Lower lobe of right lung (tissue), 2 donors: Measurements from ENCODE around the gene PDZD8. TPM values are rescaled to one million over a fixed set of nuclear protein-coding genes. Genes with fewer than 3 reads are reported as not detected.

ENCODE experiments used
- ATAC-seq, 2 donors: fragments of 200-7000 bp; cut with Tn5 transposase; one replicate each; pipeline ENCODE4 v1.9.1; 2020 to 2022; ENCODE audit warnings: mild to moderate bottlenecking in 2 of 2, moderate library complexity in 2 of 2
- DNase-seq: peaks from one replicate; pipeline ENCODE4 v3.0.0-alpha.2; 2020
- H3K27ac ChIP-seq: fragments of 200-600 bp; one replicate; pipeline ENCODE4 v1.8.0; 2022
- H3K27me3 ChIP-seq: fragments of 200-600 bp; one replicate; pipeline ENCODE4 v1.8.0; 2022; ENCODE audit warnings: low read depth
- H3K36me3 ChIP-seq: fragments of 200-600 bp; one replicate; pipeline ENCODE4 v1.8.0; 2022; ENCODE audit warnings: mild to moderate bottlenecking
- H3K4me1 ChIP-seq: fragments of 200-600 bp; one replicate; pipeline ENCODE4 v1.8.0; 2022
- H3K4me3 ChIP-seq: fragments of 200-600 bp; one replicate; pipeline ENCODE4 v1.8.0; 2022; ENCODE audit warnings: mild to moderate bottlenecking
- H3K9me3 ChIP-seq: fragments of 200-600 bp; one replicate; pipeline ENCODE4 v1.8.0; 2022
- intact Hi-C: fragments of 100-400 bp; cut with DNase I; formaldehyde crosslinking; loops from one replicate; pipeline ENCODE4 v1.11.0; 2022
- total RNA-seq: library from RNA; stranded (reverse); fragmentation: NEBNext Ultra II Directional; extraction: Animal tissue kit (Norgen Biotek cat#: 25700); gene quantifications from one replicate; pipeline ENCODE4 v1.2.1, GENCODE V29; 2021
- TF ChIP-seq, protein P1 (sequence below): fragments of 200-600 bp; IDR thresholded peaks from one replicate; pipeline ENCODE4 v1.8.0; 2022; ENCODE audit warnings: antibody characterized with exemption, mild to moderate bottlenecking
- donor health status: DM: no; HTN: yes; CAD: no; lungs with severe emphysema.

PDZD8 gene
- total RNA-seq, 1 donor from 2014 or later: 29.4 TPM

DNA sequence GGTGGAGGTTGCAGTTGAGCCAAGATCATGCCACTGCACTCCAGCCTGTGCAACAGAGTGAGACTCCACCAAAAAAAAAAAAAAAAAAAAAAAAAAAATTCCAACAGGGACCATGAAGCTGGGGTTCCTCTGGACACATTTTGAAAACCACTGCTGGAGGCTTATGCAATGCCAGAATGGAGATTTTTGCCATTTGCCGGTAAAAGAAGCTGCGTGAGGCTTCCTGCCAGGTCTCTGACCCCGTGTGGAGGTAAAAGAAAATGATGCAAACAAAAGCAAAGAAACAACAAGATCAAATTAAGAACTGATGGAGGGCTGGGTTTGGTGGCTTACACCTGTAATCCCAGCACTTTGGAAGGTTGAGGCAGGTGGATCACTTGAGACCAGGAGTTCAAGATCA, 30.5 kb upstream of the PDZD8 start:
- no peak overlapping the region for H3K4me3 ChIP-seq
- H3K27me3 ChIP-seq: no peaks in the 10 kb centered on the region
- H3K27ac ChIP-seq: no peak overlapping the region
- no peak for DNase-seq
- intact Hi-C loops: no loop called here
- no peaks in the 10 kb centered on the region for H3K4me1 ChIP-seq
- TF ChIP-seq, protein P1, sequence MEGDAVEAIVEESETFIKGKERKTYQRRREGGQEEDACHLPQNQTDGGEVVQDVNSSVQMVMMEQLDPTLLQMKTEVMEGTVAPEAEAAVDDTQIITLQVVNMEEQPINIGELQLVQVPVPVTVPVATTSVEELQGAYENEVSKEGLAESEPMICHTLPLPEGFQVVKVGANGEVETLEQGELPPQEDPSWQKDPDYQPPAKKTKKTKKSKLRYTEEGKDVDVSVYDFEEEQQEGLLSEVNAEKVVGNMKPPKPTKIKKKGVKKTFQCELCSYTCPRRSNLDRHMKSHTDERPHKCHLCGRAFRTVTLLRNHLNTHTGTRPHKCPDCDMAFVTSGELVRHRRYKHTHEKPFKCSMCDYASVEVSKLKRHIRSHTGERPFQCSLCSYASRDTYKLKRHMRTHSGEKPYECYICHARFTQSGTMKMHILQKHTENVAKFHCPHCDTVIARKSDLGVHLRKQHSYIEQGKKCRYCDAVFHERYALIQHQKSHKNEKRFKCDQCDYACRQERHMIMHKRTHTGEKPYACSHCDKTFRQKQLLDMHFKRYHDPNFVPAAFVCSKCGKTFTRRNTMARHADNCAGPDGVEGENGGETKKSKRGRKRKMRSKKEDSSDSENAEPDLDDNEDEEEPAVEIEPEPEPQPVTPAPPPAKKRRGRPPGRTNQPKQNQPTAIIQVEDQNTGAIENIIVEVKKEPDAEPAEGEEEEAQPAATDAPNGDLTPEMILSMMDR: no peak
- no peaks in the 10 kb centered on the region for H3K36me3 ChIP-seq
- H3K9me3 ChIP-seq: no peaks in the 10 kb centered on the region
- ATAC-seq: no peak

DNA sequence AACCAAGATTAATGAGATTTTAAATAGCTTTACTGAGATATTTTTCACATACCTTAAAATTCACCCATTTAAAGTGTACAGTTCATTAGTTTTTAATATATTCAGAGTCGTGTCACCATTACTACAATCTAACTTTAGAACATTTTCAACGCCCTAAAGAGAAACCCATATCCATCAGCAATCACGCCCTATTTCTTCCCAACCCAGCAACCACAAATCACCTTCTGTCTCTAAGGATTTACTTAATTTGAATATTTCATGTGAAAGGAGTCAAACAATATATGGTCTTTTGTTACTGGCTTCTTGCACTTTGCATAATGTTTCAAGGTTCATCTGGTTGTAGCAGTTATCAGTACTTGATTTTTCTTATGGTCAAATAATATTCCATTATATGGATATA, 25.1 kb upstream of the PDZD8 start:
- intact Hi-C loops: no loop called here
- Histone ChIP-seq H3K27me3 (no peaks in the 10 kb centered on the region), H3K36me3 (no peaks in the 10 kb centered on the region), H3K27ac (no peak overlapping the region), H3K9me3 (no peaks in the 10 kb centered on the region), H3K4me1 (no peaks in the 10 kb centered on the region), H3K4me3 (no peak overlapping the region)
- DNase-seq (no peak), ATAC-seq (no peak)
- TF ChIP-seq, protein P1: no peak

DNA sequence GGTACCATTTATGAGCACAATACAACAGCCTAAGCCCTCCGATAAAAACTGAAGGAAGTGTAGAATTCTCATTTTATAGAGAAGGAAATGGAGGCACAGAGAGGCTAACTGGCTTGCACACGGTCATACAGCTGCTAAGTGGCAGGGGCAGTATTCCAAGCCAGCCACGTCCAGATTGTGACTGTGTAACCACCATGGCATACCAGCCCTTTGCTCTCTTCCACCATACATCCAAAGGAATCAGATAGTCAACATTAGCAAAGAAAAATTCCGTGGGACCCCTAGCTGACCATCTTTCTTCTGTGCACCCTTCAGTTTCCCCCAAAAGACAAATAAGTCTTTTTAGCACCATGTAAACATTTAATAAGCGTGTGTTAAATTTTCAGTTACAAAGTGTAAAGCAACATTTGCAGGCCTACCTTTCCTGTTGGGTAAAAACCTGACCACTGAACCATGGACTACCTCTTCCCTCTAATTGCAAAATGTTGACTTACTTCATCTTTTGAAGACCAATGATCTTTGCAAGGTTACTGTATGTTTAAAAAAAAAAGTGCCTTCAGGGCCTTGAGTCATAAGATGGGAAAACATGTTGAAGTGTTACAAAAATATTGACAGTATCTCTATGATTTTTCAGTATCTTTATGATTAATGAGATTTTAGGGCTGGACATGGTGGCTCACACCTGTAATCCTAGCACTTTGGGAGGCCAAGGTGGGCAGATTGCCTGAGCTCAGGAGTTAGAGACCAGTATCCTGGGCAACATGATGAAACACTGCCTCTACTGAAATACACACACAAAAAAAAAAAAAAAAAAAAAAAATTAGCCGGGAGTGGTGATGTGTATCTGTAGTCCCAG, 24.3 kb upstream of the PDZD8 start:
- no peak for ATAC-seq
- Histone ChIP-seq H3K36me3 (no peaks in the 10 kb centered on the region), H3K4me1 (no peaks in the 10 kb centered on the region), H3K27me3 (no peaks in the 10 kb centered on the region), H3K9me3 (no peaks in the 10 kb centered on the region), H3K4me3 (no peak overlapping the region), H3K27ac (no peak overlapping the region)
- TF ChIP-seq, protein P1: no peak
- DNase-seq: no peak
- intact Hi-C loops: no loop called here

DNA sequence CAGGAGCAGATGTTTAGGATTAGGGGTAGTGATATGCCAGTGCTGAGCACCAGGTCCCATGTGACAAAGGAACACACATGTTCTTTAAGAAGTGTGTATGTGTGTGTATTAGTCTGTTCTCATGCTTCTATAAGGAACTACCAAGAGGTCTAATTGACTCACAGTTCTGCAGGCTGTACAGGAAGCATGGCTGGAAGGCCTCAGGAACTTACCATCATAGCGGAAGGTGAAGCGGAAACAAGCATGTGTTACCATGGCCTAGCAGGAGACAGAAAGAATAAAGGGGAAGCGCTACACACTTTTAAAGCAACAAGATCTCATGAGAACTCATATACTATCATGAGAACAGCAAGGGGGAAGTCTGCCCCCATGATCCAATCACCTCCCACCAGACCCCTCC, 22.8 kb upstream of the PDZD8 start:
- Histone ChIP-seq H3K27ac (no peak overlapping the region), H3K9me3 (no peaks in the 10 kb centered on the region), H3K36me3 (no peaks in the 10 kb centered on the region), H3K4me3 (no peak overlapping the region), H3K27me3 (no peaks in the 10 kb centered on the region), H3K4me1 (no peaks in the 10 kb centered on the region)
- DNase-seq (no peak), ATAC-seq (peak in 1 of 2 donors; percentile 59)
- intact Hi-C loops: no loop called here
- TF ChIP-seq, protein P1: no peak

DNA sequence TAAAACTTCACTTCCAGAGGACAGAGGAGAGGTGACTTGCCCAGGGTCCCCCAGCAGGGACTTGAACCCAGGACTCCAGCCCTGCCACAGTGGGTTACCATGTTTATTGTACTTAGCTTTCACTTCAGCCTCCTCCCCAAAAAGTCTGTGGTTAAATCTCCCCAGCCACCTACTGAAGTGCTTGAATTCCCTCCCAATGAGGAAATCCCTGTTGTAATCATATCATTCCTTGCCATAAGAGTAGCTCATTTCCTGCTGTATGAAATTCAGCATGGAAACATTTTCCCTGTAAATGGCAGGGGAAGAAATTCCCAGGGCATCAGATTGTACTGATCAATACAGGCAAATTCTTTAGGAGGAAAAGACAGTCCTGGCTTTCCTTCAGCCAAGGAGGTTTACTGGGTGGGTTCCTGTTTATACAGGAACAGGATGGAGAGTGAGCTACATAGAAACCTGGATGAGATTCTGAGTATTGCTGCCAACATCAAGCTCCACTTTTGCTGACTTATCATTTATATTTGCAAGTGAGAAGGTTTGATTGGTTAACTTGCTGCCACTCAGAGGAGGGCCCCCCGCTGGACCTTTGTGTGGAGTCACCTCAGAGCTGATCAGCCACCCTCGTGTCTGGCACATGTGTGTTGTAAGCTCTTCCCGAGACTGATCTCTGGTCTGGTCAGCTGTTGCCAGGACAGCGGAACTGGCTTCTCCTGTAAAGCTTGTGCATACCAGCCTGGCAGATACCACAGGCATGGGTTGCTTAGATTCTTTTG, 16.4 kb upstream of the PDZD8 start:
- intact Hi-C loops: no loop called here
- DNase-seq (peak; percentile 59), ATAC-seq (peak; percentile 57 to 58)
- H3K4me1 ChIP-seq: peaks cover 10% of the 10 kb centered on the region
- no peaks in the 10 kb centered on the region for H3K36me3 ChIP-seq
- TF ChIP-seq, protein P1: no peak
- H3K4me3 ChIP-seq: no peak overlapping the region
- peaks cover 6% of the 10 kb centered on the region for H3K27me3 ChIP-seq
- no peak overlapping the region for H3K27ac ChIP-seq
- H3K9me3 ChIP-seq: no peaks in the 10 kb centered on the region
